NCI-H460 (cell line): ENCODE measurements around the gene TMEM94. TPM values are rescaled to one million over a fixed set of nuclear protein-coding genes. Genes with fewer than 3 reads are reported as not detected.
"Not testable (repeated sequence)": the region's sequence is repeated elsewhere in the genome, so short reads cannot be mapped to it uniquely, and the experiment has no call there.

Experiments used
- DNase-seq: peaks from one replicate; pipeline ENCODE4 v3.0.0-alpha.2; 2016; ENCODE audit warnings: low read depth; ENCODE audit errors: extremely low read depth
- total RNA-seq: library from RNA; depleted of rRNA; stranded (reverse); fragments of >200 nt; shearing (Covaris generic); gene quantifications from 2 replicates; pipeline ENCODE4 v1.2.3, GENCODE V29; 2014

Gene TMEM94
- total RNA-seq, 1 experiment from 2014 or later, result 49.8 TPM

DNA sequence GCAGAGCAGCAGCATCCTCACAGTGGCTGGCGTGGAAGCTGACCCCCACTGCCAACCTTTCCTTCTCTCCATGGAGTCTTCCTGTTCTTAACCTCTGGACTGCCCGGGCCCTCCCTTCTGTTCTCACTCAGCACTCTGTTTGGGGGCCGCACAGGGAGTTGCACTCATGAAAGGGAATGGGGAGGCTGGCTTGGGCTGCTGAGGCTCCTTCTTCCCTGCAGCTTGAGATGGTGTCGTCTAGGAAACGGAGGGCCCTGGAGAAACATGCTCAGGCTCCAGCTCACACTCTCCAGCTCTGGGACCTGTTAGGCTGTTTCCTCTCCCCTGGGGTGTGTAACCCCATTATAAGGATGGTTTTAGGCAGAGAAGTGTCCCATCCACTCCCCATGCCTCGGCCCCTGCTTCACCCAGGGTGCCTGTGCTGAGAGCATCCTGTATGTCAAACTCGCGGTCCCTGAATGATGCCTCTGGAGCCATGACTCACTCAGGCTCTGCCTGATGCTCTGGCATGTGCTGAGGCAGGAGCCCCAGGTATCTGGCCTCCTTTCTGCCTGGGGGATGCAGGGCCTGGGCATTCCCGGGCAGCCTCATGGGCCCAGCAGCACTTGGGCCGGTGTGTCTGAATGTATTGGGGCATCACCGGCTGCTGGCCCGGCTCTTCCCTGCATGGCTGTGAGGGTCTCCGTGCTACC is 18.9 kb downstream of the TMEM94 start:
- DNase-seq, result no peak

DNA sequence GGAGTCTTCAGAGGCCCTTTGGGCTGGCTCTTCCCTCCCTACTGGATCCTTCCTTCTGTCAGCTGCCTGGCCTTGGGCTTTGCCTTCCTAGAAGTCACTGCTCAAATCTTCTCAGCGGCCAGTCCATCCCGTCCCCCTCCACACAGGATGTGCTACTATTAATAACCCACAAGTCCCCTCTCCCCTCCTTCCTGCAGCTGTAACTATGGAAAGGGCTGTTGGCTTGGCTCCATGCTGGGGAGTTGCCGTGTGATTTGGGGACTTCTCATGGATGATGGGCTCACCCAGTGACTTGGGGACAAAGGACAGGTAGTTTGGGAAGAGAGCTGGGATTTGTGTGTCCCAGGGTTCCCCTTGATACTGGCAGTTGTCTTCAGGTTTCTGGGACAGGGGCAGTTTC is 19.4 kb downstream of the TMEM94 start:
- no peak for DNase-seq

DNA sequence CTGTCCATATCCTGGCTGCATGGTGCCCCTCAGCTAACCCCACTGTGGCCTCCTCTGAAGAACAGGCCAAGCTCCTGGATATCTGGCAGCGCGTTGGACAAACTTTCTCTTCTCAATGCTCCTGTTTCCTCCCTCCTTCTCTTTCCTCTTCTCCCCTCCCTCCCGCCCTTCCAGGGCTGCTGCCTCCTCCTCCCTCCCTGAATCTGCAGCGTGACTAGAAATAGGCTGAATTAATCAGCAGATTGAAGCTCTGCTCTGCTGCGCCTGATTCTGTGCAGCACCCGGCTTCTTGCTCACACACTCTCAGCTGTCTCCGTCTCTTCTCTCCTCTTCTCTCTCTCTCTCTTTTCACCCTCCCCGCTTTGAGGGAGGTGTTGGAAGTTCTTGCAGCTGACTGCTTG is 19.8 kb downstream of the TMEM94 start:
- no peak for DNase-seq

DNA sequence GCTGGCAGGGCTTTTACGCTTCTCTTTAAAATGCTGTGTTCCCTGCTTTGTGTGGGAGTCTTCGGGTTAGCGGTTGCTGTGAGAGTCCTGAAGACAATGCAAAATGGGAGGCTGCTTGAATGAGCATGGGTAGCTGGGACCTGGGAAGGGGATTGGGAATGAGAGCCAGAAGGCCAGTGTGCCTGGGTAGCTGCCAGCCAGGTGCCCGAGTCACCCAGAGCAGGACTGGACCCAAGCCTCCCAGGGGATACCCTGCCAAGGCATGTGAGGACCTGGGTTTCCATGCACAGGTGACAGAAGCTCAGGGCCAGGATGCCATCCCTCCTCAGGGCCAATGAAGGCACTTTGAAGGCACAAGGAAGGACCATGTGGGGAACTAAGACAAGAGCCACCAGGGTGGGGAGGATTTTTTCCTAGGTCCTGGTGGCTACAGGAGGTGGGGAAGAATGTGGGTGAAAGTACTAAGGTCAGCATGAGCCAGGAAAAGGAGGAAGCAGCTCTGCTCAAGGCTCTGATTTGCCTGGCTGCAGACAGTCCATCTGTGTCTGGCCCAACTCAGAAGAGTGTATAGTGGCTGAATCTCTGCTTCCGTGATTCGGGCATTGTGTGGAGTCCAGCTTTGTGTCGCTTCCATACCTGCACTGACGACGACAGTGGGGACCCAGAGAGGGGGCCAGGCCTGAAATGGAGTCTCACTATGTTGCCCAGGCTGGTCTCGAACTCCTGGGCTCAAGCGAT is 20.5 kb downstream of the TMEM94 start:
- DNase-seq, result no peak

DNA sequence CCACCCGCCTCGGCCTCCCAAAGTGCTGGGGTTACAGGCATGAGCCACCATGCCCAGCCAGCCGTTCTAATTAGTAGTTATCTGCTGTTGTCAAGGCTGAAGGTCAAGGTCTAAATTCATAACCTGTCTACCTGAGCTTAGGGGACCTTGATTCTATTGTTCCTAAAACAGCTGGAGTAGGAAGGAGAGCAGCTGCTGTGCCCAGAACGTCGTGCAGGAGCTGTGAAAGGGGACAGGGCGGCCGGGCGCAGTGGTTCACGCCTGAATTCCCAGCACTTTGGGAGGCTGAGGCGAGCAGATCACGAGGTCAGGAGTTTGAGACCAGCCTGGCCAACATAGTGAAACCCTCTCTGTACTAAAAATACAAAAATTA is 21.0 kb downstream of the TMEM94 start:
- not testable (repeated sequence) for DNase-seq

DNA sequence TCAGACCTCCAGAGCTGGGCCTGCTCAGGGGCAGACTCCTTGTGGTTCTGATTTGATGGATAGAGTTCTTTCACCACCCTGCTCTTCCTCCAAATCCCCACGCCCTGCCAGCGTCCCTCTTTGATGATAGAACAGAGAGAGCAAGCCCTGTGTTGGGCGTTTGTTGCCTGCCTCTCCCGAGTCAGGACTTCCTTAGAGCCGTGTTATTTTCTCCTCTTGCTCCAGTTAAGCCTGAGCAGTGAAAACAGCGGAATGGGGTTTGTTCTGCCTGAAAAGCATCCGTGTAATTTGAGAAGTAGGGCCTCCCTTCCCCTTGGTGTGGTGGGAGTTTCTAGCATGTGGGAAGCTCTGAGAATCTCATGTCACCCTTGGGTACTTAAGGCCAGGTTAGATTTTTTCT is 22.1 kb downstream of the TMEM94 start:
- no peak for DNase-seq

DNA sequence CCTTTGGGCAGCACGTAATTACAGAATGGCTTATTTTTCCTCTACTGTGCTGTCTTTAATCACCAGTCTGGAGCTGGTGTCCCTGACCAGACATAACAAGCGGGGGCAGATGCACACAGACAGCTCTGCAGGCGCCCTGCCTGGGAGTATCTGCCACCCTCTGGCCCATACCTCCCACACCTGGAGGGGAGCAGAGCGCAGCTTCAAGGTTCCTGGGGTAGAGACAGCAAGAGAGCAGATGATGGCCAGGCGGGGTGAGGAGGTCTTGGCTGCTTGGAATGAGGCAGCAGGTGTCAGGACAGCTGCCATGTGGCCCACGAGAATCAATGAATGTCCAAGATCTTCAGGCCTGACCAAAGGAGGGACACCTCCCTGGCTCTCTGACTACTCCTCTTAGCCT is 23.8 kb downstream of the TMEM94 start:
- no peak for DNase-seq

DNA sequence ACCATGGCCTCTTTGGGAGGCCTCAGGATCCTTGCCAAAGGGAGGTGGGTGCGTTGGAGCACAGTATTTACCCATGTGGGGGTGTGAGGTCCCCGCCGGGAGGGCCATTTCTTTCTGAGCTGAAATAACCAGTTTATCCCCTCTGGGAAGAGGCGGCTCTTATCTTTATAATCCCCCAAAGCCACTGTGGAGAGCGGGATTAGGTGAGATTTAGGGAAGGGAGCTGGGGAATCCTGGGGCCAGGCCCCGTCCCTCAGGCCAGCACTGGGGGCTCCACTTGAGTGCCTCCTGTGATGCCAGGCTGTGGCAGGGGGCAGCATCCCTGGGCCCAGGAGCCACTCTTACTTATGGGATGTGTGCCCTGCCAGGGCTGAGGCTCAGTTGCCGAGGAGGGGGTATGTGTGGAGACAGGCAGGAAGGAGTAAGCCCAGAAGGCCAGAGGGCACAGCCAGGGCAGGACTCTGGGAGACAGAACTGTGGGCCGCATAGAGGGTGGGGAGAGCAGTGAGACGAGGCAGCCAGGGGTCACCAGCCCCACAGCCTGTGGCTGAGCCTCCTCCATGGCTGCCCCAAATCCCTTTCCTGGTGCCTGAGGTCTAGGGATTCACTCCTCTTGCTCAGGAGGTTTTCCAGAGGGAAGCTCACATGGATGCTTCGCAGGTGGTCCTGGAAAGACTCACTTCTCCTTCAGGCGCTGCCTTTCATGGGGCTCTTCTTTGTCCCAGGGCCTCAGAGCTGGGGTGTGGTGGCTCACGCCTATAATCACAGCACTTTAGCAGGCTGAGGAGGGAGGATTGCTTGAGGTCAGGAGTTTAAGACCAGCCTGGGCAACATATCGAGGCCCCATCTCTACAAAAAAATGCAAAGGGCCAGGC is 25.0 kb downstream of the TMEM94 start:
- DNase-seq, result no peak

DNA sequence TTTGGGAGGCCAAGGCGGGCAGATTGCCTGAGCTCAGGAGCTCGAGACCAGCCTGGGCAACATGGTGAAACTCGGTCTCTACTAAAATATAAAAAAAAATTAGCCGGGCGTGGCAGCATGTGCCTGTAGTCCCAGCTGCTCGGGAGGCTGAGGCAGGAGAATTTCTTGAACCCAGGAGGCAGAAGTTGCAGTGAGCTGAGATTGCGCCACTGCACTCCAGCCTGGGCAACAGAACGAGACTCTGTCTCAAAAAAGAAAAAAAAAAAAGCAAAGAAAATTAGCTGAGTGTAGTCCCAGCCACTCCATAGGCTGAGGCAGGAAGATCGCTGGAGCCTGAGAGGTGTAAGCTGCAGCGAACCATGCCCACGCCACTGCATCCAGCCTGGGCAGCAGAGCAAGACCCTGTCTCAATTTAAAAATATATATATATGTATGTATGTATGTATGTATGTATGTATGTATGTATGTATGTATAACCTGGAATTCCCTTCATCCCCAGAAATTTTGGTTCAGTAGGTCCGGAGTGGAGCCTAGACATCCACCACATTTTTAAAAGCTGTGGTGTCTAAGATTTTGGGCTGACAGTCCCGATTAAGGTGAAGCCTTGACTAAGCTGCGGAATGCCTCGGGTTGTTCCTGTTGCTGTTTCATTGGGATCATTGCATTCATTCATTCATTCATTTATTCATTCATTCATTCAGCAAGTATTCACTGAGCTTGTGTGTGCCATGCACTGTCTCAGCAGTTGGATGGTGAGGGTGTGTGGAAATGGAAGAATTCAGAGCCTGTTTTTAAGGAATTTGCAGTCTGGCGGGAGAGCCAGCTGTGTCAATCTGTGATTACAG is 25.9 kb downstream of the TMEM94 start:
- DNase-seq, result no peak

DNA sequence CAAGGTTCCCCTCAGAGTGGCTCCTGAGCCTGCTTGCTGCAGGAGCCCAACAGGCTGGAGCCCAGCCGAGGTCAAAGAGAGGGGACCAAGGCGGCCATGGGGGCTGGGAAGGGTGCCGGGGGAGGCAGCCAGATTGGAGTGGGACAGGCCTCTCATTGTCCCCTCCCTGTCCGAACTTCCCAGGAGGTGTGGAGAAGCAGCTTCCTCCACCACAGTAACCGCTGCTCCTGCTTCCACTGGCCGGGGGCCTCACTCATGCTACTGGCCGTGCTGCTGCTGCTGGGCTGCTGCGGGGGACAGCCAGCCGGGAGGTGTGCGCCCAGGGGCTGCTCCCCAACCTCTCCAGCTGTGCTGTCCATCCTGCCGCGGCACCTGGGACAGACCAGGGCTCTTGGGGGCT is 29.3 kb downstream of the TMEM94 start:
- DNase-seq, result no peak

DNA sequence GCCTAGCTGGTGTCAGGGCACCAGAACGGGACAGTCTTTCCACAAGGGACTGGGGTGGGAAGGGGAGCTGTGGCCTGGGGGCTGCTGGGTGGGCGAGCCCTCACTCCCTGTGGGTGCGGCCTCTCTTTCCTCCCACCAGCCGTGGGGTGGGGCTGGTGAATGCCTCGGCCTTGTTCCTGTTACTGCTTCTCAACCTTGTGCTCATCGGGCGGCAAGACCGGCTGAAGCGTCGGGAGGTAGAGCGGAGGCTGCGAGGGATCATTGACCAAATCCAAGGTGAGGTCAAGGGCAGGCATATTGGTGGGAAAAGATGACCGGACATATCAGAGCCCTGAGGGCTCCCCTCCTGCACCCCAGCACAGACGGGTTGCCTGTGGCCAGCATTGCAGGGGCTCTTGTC is 29.7 kb downstream of the TMEM94 start:
- DNase-seq, result no peak

DNA sequence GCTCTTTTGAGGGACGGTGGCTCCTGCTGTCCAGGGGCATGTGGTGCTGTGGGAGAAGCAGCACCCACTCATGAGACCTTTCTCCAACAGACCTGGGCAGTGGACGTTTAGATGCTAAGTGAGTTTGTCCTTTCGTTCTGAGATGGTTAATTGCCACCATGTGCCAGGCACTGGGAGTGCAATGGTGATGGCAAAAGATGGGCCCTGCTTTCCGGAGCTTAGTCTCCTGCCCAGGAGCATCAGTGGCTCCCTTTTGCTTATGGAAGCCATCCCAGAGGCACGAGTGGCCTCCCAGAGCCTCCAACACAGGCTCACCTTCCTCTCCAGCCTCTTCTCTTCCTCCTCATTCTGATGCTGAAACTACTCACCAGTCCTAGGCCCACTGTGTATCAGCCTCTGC is 30.5 kb downstream of the TMEM94 start:
- DNase-seq, result no peak

DNA sequence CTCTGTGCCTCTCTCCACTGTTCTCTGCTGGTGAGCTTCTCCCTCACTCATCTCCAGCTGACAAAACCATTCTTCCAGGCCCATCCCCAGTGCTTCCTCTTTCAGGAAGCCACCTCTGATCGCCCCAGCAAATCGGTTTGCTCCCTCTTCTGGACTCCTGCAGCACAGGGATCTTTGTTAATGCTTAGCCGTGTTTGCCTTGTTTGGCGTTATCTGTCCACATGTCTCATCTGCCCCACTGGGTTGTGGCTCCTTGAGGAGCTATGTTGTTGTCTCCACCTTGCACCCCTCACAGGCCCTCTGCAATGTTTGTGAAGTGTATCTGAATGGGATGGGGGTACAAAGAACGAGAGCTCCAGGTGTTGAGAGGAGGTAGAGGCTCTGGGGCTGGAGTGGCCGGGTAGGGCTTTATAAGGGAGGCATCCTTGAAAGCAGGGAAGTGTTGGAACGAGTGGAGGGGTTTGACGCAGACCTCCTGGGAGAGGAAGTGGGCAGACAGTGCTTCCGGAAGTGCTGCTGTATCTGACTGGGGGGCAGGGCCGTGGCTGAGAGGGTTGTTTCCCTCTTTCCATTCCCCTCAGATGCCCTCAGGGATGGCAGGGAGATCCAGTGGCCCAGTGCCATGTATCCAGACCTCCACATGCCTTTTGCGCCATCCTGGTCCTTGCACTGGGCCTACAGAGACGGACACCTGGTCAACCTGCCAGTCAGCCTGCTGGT is 31.1 kb downstream of the TMEM94 start:
- DNase-seq, result no peak

DNA sequence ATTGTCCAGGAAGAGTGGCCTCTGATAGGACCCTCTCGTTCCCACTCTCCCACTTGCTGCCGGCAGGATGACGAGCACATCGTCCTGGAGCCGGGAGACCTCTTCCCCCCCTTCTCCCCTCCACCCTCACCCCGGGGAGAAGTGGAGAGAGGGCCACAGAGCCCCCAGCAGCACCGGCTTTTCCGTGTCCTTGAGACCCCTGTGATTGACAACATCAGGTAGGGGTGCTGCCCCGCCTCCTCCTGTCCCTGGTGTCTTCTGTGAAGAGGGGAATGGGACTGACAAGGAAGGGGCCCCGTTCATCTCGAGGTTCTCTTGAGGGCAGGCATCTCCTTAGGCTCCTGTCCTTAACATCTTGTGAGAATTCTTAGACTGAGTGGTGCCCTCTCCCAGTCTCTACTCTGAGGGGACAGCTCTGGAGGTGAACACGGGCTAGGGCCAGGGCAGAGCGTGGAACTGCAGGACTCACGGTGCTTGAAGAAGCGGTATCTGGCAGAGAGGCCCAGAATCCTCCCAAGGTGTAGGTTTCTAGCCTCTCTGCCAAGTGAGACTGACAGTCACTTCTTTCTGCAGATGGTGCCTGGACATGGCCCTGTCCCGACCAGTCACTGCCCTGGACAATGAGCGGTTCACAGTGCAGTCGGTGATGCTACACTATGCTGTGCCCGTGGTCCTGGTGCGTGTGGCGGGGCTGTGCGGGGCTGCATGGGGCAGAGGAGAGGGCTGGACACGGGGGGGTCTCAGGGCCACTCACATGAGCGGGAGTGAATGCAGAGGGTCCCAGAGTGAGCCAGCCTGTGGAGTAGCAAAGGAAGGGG is 32.5 kb downstream of the TMEM94 start:
- DNase-seq, result no peak

DNA sequence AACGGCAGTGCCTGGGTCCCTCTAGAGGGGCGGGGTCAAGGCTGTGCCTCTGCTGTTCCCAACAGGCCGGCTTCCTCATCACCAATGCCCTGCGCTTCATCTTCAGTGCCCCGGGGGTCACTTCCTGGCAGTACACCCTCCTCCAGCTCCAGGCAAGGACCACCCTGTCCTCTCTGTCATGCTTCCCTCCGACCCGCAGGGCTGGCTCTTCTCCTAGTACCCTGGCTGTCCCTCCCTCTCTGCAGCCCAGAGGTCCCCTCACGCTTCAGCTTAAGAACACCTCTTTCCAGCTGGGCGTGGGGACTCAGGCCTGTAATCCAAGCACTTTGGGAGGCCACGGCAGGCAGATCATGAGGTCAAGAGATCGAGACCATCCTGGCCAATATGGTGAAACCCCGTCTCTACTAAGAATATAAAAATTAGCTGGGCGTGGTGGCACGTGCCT is 33.1 kb downstream of the TMEM94 start:
- no peak for DNase-seq

DNA sequence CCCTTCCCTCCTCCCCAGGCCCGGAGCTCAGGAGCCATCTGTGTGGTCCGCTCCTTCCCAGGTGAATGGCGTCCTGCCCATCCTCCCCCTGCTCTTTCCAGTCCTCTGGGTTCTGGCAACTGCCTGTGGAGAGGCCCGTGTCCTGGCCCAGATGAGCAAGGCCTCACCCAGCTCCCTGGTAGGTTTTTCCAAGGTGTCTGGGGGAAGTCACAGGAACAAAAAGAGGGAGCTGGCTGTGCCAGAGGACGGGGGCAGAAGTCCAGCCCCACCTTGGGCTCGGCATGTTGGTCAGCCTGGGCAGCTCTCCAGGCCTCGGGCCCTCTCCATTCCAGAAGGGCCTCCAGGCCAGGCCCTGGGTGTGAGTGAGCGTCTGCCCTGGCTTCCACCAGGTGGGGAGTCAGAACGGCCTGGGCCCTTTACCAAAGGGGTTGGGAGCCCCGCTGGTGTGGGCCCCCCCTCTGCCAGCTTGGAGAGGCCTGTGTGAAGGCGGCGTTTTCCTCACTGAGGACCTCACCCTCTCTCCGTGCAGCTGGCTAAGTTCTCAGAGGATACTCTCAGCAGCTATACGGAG is 33.8 kb downstream of the TMEM94 start:
- DNase-seq, result no peak

DNA sequence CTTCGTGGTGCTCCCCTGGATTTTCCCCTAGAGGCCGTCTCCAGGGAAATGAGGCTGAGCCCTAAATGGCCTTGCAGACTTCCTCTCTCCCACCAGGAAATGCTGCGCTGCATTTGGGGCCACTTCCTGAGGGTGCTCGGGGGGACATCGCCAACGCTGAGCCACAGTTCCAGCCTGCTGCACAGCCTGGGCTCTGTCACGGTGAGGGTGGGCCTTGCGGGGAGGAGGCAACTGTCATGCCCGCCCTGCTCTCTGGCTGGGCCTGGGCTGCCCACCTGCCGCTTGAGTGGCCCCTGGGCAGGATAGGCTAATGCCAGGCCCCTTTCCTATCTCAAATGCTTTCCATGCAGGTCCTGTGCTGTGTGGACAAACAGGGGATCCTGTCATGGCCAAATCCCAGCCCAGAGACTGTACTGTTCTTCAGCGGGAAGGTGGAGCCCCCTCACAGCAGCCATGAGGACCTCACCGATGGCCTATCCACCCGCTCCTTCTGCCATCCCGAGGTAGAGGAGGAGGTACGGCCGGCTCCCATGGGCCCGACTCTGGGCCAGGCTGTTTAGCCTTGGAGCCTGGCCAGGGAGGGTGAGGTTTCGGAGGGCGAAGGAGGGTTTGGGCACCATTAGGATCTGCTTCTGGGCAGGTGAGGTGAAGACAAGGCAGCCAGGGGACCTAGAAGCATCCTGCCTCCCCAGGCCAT is 34.7 kb downstream of the TMEM94 start:
- DNase-seq, result no peak

DNA sequence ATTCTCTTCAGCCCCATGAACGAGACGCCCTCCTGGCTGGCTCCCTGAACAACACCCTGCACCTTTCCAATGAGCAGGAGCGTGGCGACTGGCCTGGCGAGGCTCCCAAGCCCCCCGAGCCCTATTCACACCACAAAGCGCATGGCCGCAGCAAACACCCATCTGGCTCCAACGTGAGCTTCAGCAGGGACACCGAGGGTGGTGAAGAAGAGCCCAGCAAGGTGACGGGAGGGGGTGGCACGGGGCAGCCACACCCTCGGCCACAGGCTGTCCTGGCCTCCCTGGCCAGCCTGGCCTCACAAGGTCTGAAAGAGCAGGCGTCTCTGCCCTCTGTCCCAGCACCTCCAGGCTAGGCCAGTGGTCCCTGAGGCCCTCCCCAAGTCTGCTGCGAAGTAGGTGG is 35.2 kb downstream of the TMEM94 start:
- no peak for DNase-seq
